ENCODE results near the gene APOL4. TPM values are rescaled to one million over a fixed set of nuclear protein-coding genes. Genes with fewer than 3 reads are reported as not detected.
A peak's percentile ranks its signal among the peaks of the same experiment; 100 is the strongest.

Gene APOL4
- polyA plus RNA-seq, 1 donor (not counting 4 experiments of a cell fraction or from before 2014, with no cell fraction given): 0.08 TPM

DNA sequence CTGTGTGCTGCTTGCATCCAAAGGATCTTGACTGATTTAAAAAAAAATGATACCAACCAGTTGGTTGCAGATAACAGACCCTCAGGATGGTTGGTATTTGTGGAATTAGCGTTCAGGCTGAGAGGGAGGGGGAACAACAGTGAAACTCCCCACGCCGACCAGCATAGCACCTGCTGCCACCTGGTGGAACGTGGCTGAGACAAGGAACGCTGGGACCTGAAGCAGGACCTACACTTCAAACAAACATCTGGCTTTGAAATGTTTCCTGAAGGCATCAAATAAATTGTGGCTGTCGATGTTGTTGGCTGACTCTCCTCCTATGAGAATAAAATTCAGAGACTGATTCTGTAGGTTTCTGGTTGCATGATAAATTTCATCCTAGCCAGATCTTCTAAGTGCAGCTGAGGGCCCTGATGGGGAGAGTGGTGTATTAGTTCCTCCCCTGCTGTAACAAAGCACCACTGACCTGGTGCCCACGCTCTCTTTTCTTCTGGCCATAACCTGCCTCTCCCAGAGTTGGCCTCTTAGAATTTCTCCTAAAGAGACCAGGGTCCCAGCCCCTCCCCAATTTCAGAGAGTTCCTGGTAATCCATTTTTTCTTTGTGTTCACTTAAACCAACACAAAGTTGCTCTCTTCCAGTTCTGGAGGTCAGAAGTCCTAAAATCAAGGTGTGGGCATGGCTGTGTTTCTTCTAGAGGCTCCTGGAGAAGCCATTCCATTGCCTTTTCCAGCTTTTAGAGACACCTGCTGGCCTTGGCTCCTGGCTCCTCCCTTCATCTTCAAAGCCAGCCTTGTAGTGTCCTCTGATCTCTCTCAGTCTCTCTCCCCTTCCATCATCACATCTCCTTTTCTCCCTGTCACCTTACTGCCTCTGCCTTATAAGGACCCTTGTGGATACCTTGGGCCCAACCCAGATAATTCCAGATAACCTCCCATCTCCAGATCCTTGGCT lies 20.5 kb upstream of the APOL4 start:
- no peak overlapping the region for H3K4me3 ChIP-seq (ENCODE audit: control insufficient read depth in 2 of 3, extremely low read depth in 1 of 3, insufficient read depth in 2 of 3, low read depth in 1 of 3, low read length in 3 of 3)
- no peak for DNase-seq (ENCODE audit: low read depth, low spot score)
- TF ChIP-seq, protein P1, sequence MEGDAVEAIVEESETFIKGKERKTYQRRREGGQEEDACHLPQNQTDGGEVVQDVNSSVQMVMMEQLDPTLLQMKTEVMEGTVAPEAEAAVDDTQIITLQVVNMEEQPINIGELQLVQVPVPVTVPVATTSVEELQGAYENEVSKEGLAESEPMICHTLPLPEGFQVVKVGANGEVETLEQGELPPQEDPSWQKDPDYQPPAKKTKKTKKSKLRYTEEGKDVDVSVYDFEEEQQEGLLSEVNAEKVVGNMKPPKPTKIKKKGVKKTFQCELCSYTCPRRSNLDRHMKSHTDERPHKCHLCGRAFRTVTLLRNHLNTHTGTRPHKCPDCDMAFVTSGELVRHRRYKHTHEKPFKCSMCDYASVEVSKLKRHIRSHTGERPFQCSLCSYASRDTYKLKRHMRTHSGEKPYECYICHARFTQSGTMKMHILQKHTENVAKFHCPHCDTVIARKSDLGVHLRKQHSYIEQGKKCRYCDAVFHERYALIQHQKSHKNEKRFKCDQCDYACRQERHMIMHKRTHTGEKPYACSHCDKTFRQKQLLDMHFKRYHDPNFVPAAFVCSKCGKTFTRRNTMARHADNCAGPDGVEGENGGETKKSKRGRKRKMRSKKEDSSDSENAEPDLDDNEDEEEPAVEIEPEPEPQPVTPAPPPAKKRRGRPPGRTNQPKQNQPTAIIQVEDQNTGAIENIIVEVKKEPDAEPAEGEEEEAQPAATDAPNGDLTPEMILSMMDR (optimal IDR thresholded peaks at IDR 0.05 in 1 of 3, IDR thresholded peaks at IDR 0.05 in 1 of 3, conservative IDR thresholded peaks at IDR 0.05 in 1 of 3; ENCODE audit: extremely low read depth in 1 of 3, insufficient read depth in 2 of 3, low read length in 3 of 3): peak; percentile 84 to 87 (median 85)
- no peak for TF ChIP-seq EZH2 (IDR thresholded peaks at IDR 0.05; ENCODE audit: low read length)
- H3K27ac ChIP-seq (ENCODE audit: control insufficient read depth, insufficient read depth, low read length): no peak overlapping the region
- no peaks in the 10 kb centered on the region for H3K9me1 ChIP-seq (ENCODE audit: control insufficient read depth, extremely low read depth, insufficient read depth, low read length)
- H3K9ac ChIP-seq (ENCODE audit: control insufficient read depth, extremely low read depth, insufficient read depth, low read length): no peak overlapping the region
- no peaks in the 10 kb centered on the region for H3K9me3 ChIP-seq (ENCODE audit: control insufficient read depth, low read depth, low read length)
- no peaks in the 10 kb centered on the region for H3K79me2 ChIP-seq (ENCODE audit: control insufficient read depth, insufficient read depth, low read length)
- peak; percentile 87 for FAIRE-seq
- H3K27me3 ChIP-seq (ENCODE audit: control insufficient read depth, extremely low read depth, insufficient read depth, low read length): no peaks in the 10 kb centered on the region
- dilution Hi-C loops (cut with MboI; ENCODE audit: extremely low pct_ligation_motif_present, low sequenced_read_pairs): no loop called here
- no peaks in the 10 kb centered on the region for H3K36me3 ChIP-seq (ENCODE audit: control insufficient read depth in 2 of 2, extremely low read depth in 1 of 2, insufficient read depth in 2 of 2, low read length in 2 of 2)
- no peaks in the 10 kb centered on the region for H3K4me1 ChIP-seq (ENCODE audit: control insufficient read depth, extremely low read depth, insufficient read depth, low read length)
- H3K4me2 ChIP-seq (ENCODE audit: control insufficient read depth, extremely low read depth, insufficient read depth, low read depth, low read length): no peak overlapping the region
- no peaks in the 10 kb centered on the region for H4K20me1 ChIP-seq (ENCODE audit: control insufficient read depth, extremely low read depth, insufficient read depth, low read length)
- H2AFZ ChIP-seq (ENCODE audit: control insufficient read depth, low read length): no peak overlapping the region

DNA sequence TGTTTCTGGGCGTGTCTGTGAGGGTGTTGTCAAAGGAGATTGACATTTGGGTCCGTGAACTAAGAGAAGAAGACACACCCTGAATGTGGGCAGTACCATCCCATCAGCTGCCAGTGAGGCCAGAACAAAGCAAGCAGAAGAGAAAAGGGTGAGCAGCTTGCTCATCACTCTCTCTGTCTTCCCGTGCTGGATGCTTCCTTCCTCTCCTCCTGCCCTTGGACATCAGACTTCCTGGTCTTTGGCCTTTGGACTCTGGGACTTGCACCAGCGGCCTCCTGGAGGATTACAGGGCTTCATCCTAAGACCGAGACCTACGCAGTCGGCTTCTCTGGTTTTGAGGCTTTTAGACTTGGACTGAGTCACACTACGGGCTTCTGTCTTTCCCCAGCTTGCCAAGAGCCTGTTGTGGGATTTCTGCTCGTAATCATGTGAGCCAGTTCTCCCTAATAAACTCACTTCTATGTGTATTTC lies 18.9 kb upstream of the APOL4 start:
- H3K9ac ChIP-seq (ENCODE audit: control insufficient read depth, extremely low read depth, insufficient read depth, low read length): no peak overlapping the region
- H3K27me3 ChIP-seq (ENCODE audit: control insufficient read depth, extremely low read depth, insufficient read depth, low read length): peaks cover under 1% of the 10 kb centered on the region
- TF ChIP-seq, protein P1 (optimal IDR thresholded peaks at IDR 0.05 in 1 of 3, IDR thresholded peaks at IDR 0.05 in 1 of 3, conservative IDR thresholded peaks at IDR 0.05 in 1 of 3; ENCODE audit: extremely low read depth in 1 of 3, insufficient read depth in 2 of 3, low read length in 3 of 3): no peak
- no peak for TF ChIP-seq EZH2 (IDR thresholded peaks at IDR 0.05; ENCODE audit: low read length)
- no peaks in the 10 kb centered on the region for H3K79me2 ChIP-seq (ENCODE audit: control insufficient read depth, insufficient read depth, low read length)
- no peaks in the 10 kb centered on the region for H3K9me3 ChIP-seq (ENCODE audit: control insufficient read depth, low read depth, low read length)
- FAIRE-seq: peak; percentile 90
- no peaks in the 10 kb centered on the region for H3K4me1 ChIP-seq (ENCODE audit: control insufficient read depth, extremely low read depth, insufficient read depth, low read length)
- H3K36me3 ChIP-seq (ENCODE audit: control insufficient read depth in 2 of 2, extremely low read depth in 1 of 2, insufficient read depth in 2 of 2, low read length in 2 of 2): no peaks in the 10 kb centered on the region
- H3K9me1 ChIP-seq (ENCODE audit: control insufficient read depth, extremely low read depth, insufficient read depth, low read length): no peaks in the 10 kb centered on the region
- H3K4me2 ChIP-seq (ENCODE audit: control insufficient read depth, extremely low read depth, insufficient read depth, low read depth, low read length): no peak overlapping the region
- no peaks in the 10 kb centered on the region for H4K20me1 ChIP-seq (ENCODE audit: control insufficient read depth, extremely low read depth, insufficient read depth, low read length)
- no peak overlapping the region for H3K27ac ChIP-seq (ENCODE audit: control insufficient read depth, insufficient read depth, low read length)
- DNase-seq (ENCODE audit: low read depth, low spot score): no peak
- no peak overlapping the region for H2AFZ ChIP-seq (ENCODE audit: control insufficient read depth, low read length)
- H3K4me3 ChIP-seq (ENCODE audit: control insufficient read depth in 2 of 3, extremely low read depth in 1 of 3, insufficient read depth in 2 of 3, low read depth in 1 of 3, low read length in 3 of 3): no peak overlapping the region
- dilution Hi-C loops (cut with MboI; ENCODE audit: extremely low pct_ligation_motif_present, low sequenced_read_pairs): no loop called here

Data from keratinocyte (primary cell).